ENCODE results near the gene BARHL1. TPM values are rescaled to one million over a fixed set of nuclear protein-coding genes. Genes with fewer than 3 reads are reported as not detected.
A peak's percentile ranks its signal among the peaks of the same experiment; 100 is the strongest.

The BARHL1 gene
- total RNA-seq, 1 experiment from 2014 or later, result not detected

DNA sequence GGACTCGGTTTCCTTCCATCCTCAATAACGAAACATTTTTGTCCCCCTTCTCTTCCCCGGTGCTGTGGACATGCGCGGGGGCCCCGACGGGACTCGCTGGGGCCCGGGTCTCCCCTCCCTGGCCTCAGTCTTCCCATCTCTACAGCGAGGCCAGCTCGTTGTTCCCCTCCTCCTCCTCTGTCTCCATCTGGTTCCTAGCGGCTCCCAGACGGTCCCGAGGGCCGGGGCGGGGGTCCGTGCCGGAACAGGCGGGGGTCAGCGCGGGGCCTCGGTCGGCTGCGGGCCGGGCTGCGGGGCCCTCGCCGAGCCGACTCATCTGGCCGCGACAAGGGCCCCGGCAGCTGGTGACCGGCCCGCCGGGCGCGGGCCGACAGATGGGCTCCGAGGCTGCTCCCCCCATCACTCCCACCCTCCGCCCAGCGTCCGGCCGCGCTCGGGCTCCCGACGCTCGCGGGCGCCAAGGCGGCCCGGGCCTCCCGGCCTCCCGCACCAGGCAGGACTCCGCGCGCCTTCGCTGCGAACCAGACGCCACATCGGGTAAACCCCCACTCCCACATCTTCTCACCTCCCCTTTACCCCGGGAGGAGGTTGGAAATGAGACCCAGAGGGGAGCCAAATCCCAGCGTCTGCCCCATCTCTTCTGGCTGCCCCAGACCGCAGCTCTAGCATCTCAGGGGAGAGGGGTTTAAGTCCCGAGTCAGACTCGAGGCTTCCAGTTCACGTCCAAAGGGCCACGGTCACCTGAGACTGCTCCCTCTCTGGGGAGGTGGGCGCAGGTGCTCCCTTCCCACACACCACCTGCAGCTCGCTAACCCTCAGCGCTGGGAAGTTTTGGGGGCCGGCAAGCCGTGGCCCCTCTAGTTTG lies 8.1 kb downstream of the BARHL1 start:
- Histone ChIP-seq H2AFZ (ENCODE audit: low read length) (no peak overlapping the region), H3K4ac (ENCODE audit: low read depth, low read length) (no peak overlapping the region), H3T11ph (ENCODE audit: low read length) (no peak overlapping the region), H3K9ac (ENCODE audit: extremely low read depth, insufficient read length, low read length) (no peak overlapping the region), H3K79me1 (ENCODE audit: insufficient read depth, low read depth, low read length, poor library complexity, severe bottlenecking) (no peaks in the 10 kb centered on the region), H3K18ac (ENCODE audit: insufficient read length, low read depth, low read length) (no peak overlapping the region), H3K23me2 (ENCODE audit: insufficient read length, low read depth, low read length, poor library complexity, severe bottlenecking) (peaks cover 23% of the 10 kb centered on the region), H3K14ac (ENCODE audit: insufficient read depth, low read length) (0 out of 2 replicates have a peak overlapping the region, but pooled peaks have one; percentile 0), H3K79me2 (ENCODE audit: insufficient read depth, low read length) (no peaks in the 10 kb centered on the region), H3K27ac (ENCODE audit: insufficient read length, low read depth, low read length) (no peak overlapping the region), H3K56ac (ENCODE audit: insufficient read length, low read depth, low read length) (no peak overlapping the region), H4K5ac (ENCODE audit: insufficient read length, low read depth, low read length) (no peak overlapping the region), H2BK5ac (ENCODE audit: insufficient read length, low read length) (no peak overlapping the region), H4K20me1 (ENCODE audit: control insufficient read depth, insufficient read depth, insufficient read length) (no peaks in the 10 kb centered on the region), H3K4me2 (ENCODE audit: insufficient read depth, insufficient read length, low read length) (peak overlapping the region; percentile 52), H3K27me3 (ENCODE audit: insufficient read depth, low read length) (peaks cover 66% of the 10 kb centered on the region), H4K91ac (ENCODE audit: insufficient read length, low read depth, low read length) (no peak overlapping the region), H2AK5ac (ENCODE audit: insufficient read length, low read length) (no peak overlapping the region), H2BK120ac (ENCODE audit: low read depth, low read length, poor library complexity, severe bottlenecking) (no peak overlapping the region), H2BK20ac (ENCODE audit: low read depth, low read length, poor library complexity, severe bottlenecking) (no peak overlapping the region), H3K4me1 (ENCODE audit: insufficient read depth, low read length) (peaks cover 7% of the 10 kb centered on the region; the same call in 1 of the 2 replicates), H3K9me3 (ENCODE audit: control insufficient read depth, low read depth, low read length) (no peaks in the 10 kb centered on the region), H2BK15ac (ENCODE audit: low read depth, low read length) (no peak overlapping the region), H2BK12ac (ENCODE audit: insufficient read length, low read depth, low read length) (no peak overlapping the region), H3K23ac (ENCODE audit: insufficient read length, low read depth, low read length) (no peak overlapping the region), H4K8ac (replicated peaks; ENCODE audit: insufficient read length, low read depth, low read length) (no peak overlapping the region)
- WGBS (ENCODE audit: extremely low coverage, insufficient read length, low lambda C conversion rate), result no CpG with 5 or more reads among the region's 73 CpGs
- H3K9me3 Mint-ChIP-seq, result peaks cover 3% of the 10 kb centered on the region in 2 experiments; a peak in 2 of 5 replicates
- peak overlapping the region in 1 of 3 experiments; percentile 90; a peak in 2 of 7 replicates for H3K27ac Mint-ChIP-seq
- peaks cover 2 to 21% (median 4%) of the 10 kb centered on the region in 3 experiments; a peak in 4 of 7 replicates for H3K36me3 Mint-ChIP-seq (ENCODE audit: insufficient read depth in 1 of 3, low read depth in 3 of 3)
- peaks cover 77% of the 10 kb centered on the region for H3K27me3 Mint-ChIP-seq (ENCODE audit: low read depth)
- peak overlapping the region; percentile 57 to 79 for H3K4me3 Mint-ChIP-seq
- peaks cover 40 to 65% of the 10 kb centered on the region in 2 experiments for H3K4me1 Mint-ChIP-seq
- no peak for TF ChIP-seq CTCF (conservative IDR thresholded peaks at IDR 0.05)
- no peak for DNase-seq
